HL-60 (cell line): ENCODE measurements around the gene RSU1.

Source experiments
- DNase-seq, 2 experiments: peaks; one replicate each; pipeline ENCODE4 v3.0.0-alpha.2; 2010 to 2020; ENCODE audit warnings: low read depth in 1 of 2, low spot score in 1 of 2
- H3K27ac ChIP-seq: fragments of 250-450 bp; sonication (Bioruptor Pico); replicated peaks from 2 replicates; pipeline ENCODE4 v1.5.1; 2020; ENCODE audit warnings: mild to moderate bottlenecking, moderate library complexity
- H3K27me3 ChIP-seq: fragments of 250-450 bp; sonication (Bioruptor Pico); 2 replicates; pipeline ENCODE4 v1.5.1; 2021; ENCODE audit warnings: mild to moderate bottlenecking, moderate library complexity; ENCODE audit not compliant: insufficient read depth, poor library complexity, severe bottlenecking
- H3K4me3 ChIP-seq: replicated peaks from 2 replicates; pipeline ENCODE4 v1.5.1; 2011; ENCODE audit warnings: mild to moderate bottlenecking, control low read depth, low read length; ENCODE audit not compliant: insufficient read depth
- GABPA ChIP-seq: IDR thresholded peaks from 2 replicates; pipeline ENCODE4 v1.6.1; 2012; ENCODE audit warnings: low read depth
- POLR2AphosphoS5 ChIP-seq: IDR thresholded peaks from 2 replicates; pipeline ENCODE4 v1.6.1; 2012; ENCODE audit warnings: low read depth
- SPI1 ChIP-seq: IDR thresholded peaks from 2 replicates; pipeline ENCODE4 v1.6.1; 2012; ENCODE audit warnings: low read depth, mild to moderate bottlenecking, borderline replicate concordance
- TF ChIP-seq, protein P1 (sequence below): IDR thresholded peaks from 2 replicates; pipeline ENCODE4 v1.6.1; 2012; ENCODE audit warnings: low read depth; ENCODE audit not compliant: insufficient replicate concordance
- TF ChIP-seq, protein P2 (sequence below): IDR thresholded peaks from one replicate; pipeline ENCODE4 v1.5.1; 2011; ENCODE audit warnings: low read length, control low read depth, inconsistent platforms; ENCODE audit not compliant: insufficient read depth

Gene RSU1

DNA sequence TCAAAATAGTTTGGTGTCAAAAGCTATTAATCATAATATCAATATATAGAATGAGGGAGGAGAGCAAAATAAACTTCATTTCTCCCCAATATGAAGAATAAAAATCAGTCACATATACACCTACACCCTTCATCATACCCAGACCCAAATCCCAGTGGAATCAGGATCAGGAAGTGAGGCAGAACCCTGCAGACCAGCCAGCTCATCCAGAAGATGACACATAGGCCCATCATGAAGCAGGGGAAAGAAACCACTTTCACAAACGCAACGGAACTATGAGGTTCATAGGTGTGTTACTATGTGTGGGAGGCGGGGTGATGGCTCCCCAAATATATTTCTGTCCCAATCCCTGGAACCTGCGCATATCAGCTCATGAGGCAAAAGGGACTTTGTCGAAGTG is 89.0 kb downstream of the RSU1 start:
- DNase-seq: no peak
- H3K27ac ChIP-seq: no peak overlapping the region
- TF ChIP-seq GABPA: no peak
- TF ChIP-seq, protein P1, sequence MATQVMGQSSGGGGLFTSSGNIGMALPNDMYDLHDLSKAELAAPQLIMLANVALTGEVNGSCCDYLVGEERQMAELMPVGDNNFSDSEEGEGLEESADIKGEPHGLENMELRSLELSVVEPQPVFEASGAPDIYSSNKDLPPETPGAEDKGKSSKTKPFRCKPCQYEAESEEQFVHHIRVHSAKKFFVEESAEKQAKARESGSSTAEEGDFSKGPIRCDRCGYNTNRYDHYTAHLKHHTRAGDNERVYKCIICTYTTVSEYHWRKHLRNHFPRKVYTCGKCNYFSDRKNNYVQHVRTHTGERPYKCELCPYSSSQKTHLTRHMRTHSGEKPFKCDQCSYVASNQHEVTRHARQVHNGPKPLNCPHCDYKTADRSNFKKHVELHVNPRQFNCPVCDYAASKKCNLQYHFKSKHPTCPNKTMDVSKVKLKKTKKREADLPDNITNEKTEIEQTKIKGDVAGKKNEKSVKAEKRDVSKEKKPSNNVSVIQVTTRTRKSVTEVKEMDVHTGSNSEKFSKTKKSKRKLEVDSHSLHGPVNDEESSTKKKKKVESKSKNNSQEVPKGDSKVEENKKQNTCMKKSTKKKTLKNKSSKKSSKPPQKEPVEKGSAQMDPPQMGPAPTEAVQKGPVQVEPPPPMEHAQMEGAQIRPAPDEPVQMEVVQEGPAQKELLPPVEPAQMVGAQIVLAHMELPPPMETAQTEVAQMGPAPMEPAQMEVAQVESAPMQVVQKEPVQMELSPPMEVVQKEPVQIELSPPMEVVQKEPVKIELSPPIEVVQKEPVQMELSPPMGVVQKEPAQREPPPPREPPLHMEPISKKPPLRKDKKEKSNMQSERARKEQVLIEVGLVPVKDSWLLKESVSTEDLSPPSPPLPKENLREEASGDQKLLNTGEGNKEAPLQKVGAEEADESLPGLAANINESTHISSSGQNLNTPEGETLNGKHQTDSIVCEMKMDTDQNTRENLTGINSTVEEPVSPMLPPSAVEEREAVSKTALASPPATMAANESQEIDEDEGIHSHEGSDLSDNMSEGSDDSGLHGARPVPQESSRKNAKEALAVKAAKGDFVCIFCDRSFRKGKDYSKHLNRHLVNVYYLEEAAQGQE: no peak
- no peak for TF ChIP-seq SPI1
- no peak overlapping the region for H3K4me3 ChIP-seq
- H3K27me3 ChIP-seq: no peaks in the 10 kb centered on the region

DNA sequence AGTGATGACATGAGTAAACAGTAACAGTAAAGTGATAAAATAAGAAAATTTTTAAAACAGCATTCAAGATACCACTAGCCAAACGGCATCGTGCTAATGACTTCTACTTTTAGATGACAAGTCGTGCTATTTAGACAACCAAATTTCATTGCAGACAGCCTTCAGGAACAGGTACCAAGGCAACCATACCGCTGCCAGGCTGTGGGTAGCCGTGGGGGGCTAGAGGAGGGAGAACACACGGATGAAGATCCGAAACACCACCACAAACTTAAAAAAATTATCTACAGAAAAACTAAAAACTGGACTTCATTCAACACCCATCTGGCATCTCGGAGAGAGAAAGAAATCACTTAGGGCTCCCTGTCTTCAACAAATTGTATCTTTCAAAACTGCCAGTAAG is 89.6 kb downstream of the RSU1 start:
- Histone ChIP-seq H3K27me3 (no peaks in the 10 kb centered on the region), H3K27ac (no peak overlapping the region), H3K4me3 (no peak overlapping the region)
- no peak for TF ChIP-seq GABPA
- TF ChIP-seq, protein P2, sequence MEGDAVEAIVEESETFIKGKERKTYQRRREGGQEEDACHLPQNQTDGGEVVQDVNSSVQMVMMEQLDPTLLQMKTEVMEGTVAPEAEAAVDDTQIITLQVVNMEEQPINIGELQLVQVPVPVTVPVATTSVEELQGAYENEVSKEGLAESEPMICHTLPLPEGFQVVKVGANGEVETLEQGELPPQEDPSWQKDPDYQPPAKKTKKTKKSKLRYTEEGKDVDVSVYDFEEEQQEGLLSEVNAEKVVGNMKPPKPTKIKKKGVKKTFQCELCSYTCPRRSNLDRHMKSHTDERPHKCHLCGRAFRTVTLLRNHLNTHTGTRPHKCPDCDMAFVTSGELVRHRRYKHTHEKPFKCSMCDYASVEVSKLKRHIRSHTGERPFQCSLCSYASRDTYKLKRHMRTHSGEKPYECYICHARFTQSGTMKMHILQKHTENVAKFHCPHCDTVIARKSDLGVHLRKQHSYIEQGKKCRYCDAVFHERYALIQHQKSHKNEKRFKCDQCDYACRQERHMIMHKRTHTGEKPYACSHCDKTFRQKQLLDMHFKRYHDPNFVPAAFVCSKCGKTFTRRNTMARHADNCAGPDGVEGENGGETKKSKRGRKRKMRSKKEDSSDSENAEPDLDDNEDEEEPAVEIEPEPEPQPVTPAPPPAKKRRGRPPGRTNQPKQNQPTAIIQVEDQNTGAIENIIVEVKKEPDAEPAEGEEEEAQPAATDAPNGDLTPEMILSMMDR: no peak
- TF ChIP-seq POLR2AphosphoS5: no peak
- no peak for TF ChIP-seq SPI1
- TF ChIP-seq, protein P1: no peak
- DNase-seq: no peak

DNA sequence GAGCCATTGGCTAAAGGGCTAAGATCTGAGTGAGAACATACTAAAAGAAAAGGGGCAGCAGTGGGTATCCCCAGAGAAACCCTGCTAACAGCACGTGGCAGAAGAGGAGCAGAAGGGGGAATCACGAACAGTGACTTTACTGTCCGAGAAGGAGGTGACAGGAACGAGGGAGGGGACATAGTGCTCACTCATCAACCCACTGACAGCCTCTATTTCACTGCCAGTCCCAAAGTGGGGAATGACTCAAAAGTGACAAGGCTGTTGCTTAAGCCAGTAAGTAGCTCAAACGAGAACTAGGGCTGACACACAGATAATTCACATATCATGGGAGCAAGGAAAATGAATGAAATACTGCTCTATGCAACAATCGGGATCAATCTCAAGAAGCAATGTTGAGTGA is 92.7 kb downstream of the RSU1 start:
- no peak for DNase-seq
- no peak overlapping the region for H3K4me3 ChIP-seq
- H3K27ac ChIP-seq: no peak overlapping the region
- TF ChIP-seq, protein P1: no peak
- TF ChIP-seq SPI1 (no peak), POLR2AphosphoS5 (no peak), GABPA (no peak)
- TF ChIP-seq, protein P2: no peak
- H3K27me3 ChIP-seq: no peaks in the 10 kb centered on the region

DNA sequence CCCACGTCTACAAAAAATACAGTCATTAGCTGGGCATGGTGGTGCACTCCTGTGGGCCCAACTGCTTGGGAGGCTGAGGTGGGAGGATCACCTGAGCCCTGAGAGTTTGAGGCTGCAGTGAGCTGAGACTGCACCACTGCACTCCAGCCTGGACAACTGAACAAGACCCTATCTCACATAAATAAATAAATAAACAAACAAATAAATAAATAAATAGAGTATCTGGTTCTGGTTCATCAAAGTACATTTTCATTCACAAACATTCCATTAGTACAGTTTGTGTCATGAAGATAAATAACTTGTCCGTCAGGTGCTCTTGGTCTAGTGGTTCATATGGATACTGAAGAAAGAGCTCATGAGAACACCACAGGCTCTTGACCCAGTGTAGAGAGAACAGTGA is 96.4 kb downstream of the RSU1 start:
- no peak overlapping the region for H3K27ac ChIP-seq
- no peak overlapping the region for H3K4me3 ChIP-seq
- H3K27me3 ChIP-seq: no peaks in the 10 kb centered on the region
- TF ChIP-seq POLR2AphosphoS5 (no peak), GABPA (no peak), SPI1 (no peak)
- TF ChIP-seq, protein P1: no peak
- DNase-seq: no peak
